ENCODE results near the gene LAMC1. TPM values are rescaled to one million over a fixed set of nuclear protein-coding genes. Genes with fewer than 3 reads are reported as not detected.

Gene LAMC1
- total RNA-seq, 1 donor from 2014 or later: 337 TPM

GRCh38 chr1:183103577-183103976 is 80.4 kb downstream of the LAMC1 start:
- no peak for DNase-seq (ENCODE audit: low read depth in 2 of 2)

GRCh38 chr1:183105449-183105848 is 82.2 kb downstream of the LAMC1 start:
- DNase-seq (ENCODE audit: low read depth in 2 of 2): no peak

- DNase-seq (ENCODE audit: low read depth in 2 of 2): no peak
These were observed 82.9 kb downstream of the LAMC1 start for GRCh38 chr1:183106166-183106565.

GRCh38 chr1:183106746-183107145 is 83.5 kb downstream of the LAMC1 start:
- no peak for DNase-seq (ENCODE audit: low read depth in 2 of 2)

GRCh38 chr1:183110326-183110880 is 87.2 kb downstream of the LAMC1 start:
- no peak for DNase-seq (ENCODE audit: low read depth in 2 of 2)

GRCh38 chr1:183114441-183114840 is 91.2 kb downstream of the LAMC1 start:
- DNase-seq (ENCODE audit: low read depth in 2 of 2): no peak

GRCh38 chr1:183116416-183116815 is 93.2 kb downstream of the LAMC1 start:
- peak; percentile 64 to 65 for DNase-seq (ENCODE audit: low read depth in 2 of 2)

- DNase-seq (ENCODE audit: low read depth in 2 of 2): no peak
These were observed 98.4 kb downstream of the LAMC1 start for GRCh38 chr1:183121609-183122008.

GRCh38 chr1:183124259-183124658 is 101.0 kb downstream of the LAMC1 start:
- DNase-seq (ENCODE audit: low read depth in 2 of 2): peak; percentile 37 to 85

- no peak for DNase-seq (ENCODE audit: low read depth in 2 of 2)
These were observed 102.2 kb downstream of the LAMC1 start for GRCh38 chr1:183125279-183125999.

GRCh38 chr1:183126000-183126366 is 102.8 kb downstream of the LAMC1 start:
- DNase-seq (ENCODE audit: low read depth in 2 of 2): no peak

GRCh38 chr1:183126528-183126927 is 103.3 kb downstream of the LAMC1 start:
- DNase-seq (ENCODE audit: low read depth in 2 of 2): no peak

GRCh38 chr1:183129921-183130690 is 106.9 kb downstream of the LAMC1 start:
- no peak for DNase-seq (ENCODE audit: low read depth in 2 of 2)

- DNase-seq (ENCODE audit: low read depth in 2 of 2): no peak
These were observed 107.9 kb downstream of the LAMC1 start for GRCh38 chr1:183131166-183131565.

- no peak for DNase-seq (ENCODE audit: low read depth in 2 of 2)
These were observed 112.1 kb downstream of the LAMC1 start for GRCh38 chr1:183135336-183135735.

GRCh38 chr1:183137782-183138181 is 114.6 kb downstream of the LAMC1 start:
- DNase-seq (ENCODE audit: low read depth in 2 of 2): no peak

GRCh38 chr1:183138301-183138700 is 115.1 kb downstream of the LAMC1 start:
- no peak for DNase-seq (ENCODE audit: low read depth in 2 of 2)

- peak; percentile 91 to 94 for DNase-seq (ENCODE audit: low read depth in 2 of 2)
These were observed 116.2 kb downstream of the LAMC1 start for GRCh38 chr1:183139281-183139942.

- no peak for DNase-seq (ENCODE audit: low read depth in 2 of 2)
These were observed 117.4 kb downstream of the LAMC1 start for GRCh38 chr1:183140633-183141032.

- DNase-seq (ENCODE audit: low read depth in 2 of 2): no peak
These were observed 119.0 kb downstream of the LAMC1 start for GRCh38 chr1:183142171-183142570.

- DNase-seq (ENCODE audit: low read depth in 2 of 2): no peak
These were observed 120.5 kb downstream of the LAMC1 start for GRCh38 chr1:183143576-183144315.
